ELF-1 (cell line): Measurements from ENCODE around the gene CNTNAP2.

Source experiments
- DNase-seq: peaks from one replicate; pipeline ENCODE4 v3.0.0-alpha.2; 2016; ENCODE audit warnings: low read depth, low spot score

Gene CNTNAP2

GRCh38 chr7:147376192-147376591 lies 1259.6 kb downstream of the CNTNAP2 start:
- no peak for DNase-seq

- no peak for DNase-seq
These were observed 1264.3 kb downstream of the CNTNAP2 start for GRCh38 chr7:147380926-147381325.

- DNase-seq: no peak
These were observed 1277.7 kb downstream of the CNTNAP2 start for GRCh38 chr7:147394329-147394728.

GRCh38 chr7:147400221-147400689 lies 1283.7 kb downstream of the CNTNAP2 start:
- DNase-seq: no peak

GRCh38 chr7:147400925-147401324 lies 1284.3 kb downstream of the CNTNAP2 start:
- DNase-seq: no peak

GRCh38 chr7:147405621-147406020 lies 1289.0 kb downstream of the CNTNAP2 start:
- DNase-seq: no peak

- no peak for DNase-seq
These were observed 1290.0 kb downstream of the CNTNAP2 start for GRCh38 chr7:147406521-147407135.

GRCh38 chr7:147411096-147411495 lies 1294.5 kb downstream of the CNTNAP2 start:
- DNase-seq: no peak

- DNase-seq: no peak
These were observed 1295.5 kb downstream of the CNTNAP2 start for GRCh38 chr7:147412109-147412508.

- no peak for DNase-seq
These were observed 1296.4 kb downstream of the CNTNAP2 start for GRCh38 chr7:147412782-147413556.

GRCh38 chr7:147413557-147413870 lies 1296.9 kb downstream of the CNTNAP2 start:
- DNase-seq: no peak

- no peak for DNase-seq
These were observed 1299.4 kb downstream of the CNTNAP2 start for GRCh38 chr7:147415991-147416390.

GRCh38 chr7:147418966-147419365 lies 1302.4 kb downstream of the CNTNAP2 start:
- DNase-seq: peak; percentile 58

- DNase-seq: no peak
These were observed 1307.3 kb downstream of the CNTNAP2 start for GRCh38 chr7:147423875-147424274.

GRCh38 chr7:147428075-147428474 lies 1311.5 kb downstream of the CNTNAP2 start:
- no peak for DNase-seq

- no peak for DNase-seq
These were observed 1313.4 kb downstream of the CNTNAP2 start for GRCh38 chr7:147429961-147430360.

- DNase-seq: peak; percentile 29
These were observed 1315.5 kb downstream of the CNTNAP2 start for GRCh38 chr7:147432079-147432478.

GRCh38 chr7:147432576-147432975 lies 1316.0 kb downstream of the CNTNAP2 start:
- no peak for DNase-seq

GRCh38 chr7:147436718-147437117 lies 1320.1 kb downstream of the CNTNAP2 start:
- peak; percentile 23 for DNase-seq

GRCh38 chr7:147438216-147438615 lies 1321.6 kb downstream of the CNTNAP2 start:
- no peak for DNase-seq

- DNase-seq: no peak
These were observed 1327.3 kb downstream of the CNTNAP2 start for GRCh38 chr7:147443942-147444341.

GRCh38 chr7:147452816-147453215 lies 1336.2 kb downstream of the CNTNAP2 start:
- no peak for DNase-seq

- DNase-seq: no peak
These were observed 1348.6 kb downstream of the CNTNAP2 start for GRCh38 chr7:147465223-147465622.
